ENCODE results near the gene MAP2K6. TPM values are rescaled to one million over a fixed set of nuclear protein-coding genes. Genes with fewer than 3 reads are reported as not detected.

Gene MAP2K6
- total RNA-seq, 1 experiment from 2014 or later = 12.3 TPM

DNA sequence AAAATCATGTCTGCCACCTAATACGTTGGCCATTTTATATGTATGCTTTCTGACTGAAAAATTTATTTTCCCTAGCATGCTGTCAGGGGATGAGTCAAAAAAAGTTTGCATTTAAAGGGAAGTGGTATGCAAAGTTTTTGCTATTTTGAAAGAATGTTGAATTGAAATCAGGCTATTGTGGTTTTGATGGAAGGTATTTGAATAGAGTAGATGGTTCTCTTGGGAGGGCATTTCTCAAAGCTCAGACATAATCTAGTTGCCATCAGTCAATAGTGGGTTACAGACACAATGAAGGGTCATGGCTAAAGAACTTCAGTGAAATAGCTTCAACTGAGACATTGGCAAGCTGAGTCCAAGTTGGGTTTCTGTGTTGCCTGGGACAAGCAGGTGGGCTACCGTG is 102.4 kb downstream of the MAP2K6 start:
- in situ Hi-C loops (cut with HindIII; ENCODE audit: low sequenced_read_pairs) = no loop called here
- DNase-seq (ENCODE audit: low spot score) = no peak

DNA sequence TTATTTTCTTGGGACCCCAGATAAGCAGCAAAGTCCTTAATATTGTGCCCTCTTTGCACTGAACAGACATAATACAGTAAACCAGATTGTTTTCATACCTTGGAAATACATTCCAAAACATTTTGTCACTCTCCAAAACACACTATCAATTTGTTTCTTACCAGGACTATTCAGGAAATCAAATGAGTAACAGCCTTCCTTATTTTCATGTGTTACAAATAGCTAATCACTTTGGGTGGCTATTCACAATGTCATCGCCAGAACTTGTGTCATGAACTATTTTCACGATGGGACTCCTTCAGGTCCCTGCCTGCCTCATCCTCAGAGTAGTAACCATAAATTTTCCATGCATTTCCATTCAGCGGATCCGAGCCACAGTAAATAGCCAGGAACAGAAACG is 104.5 kb downstream of the MAP2K6 start:
- in situ Hi-C loops (cut with HindIII; ENCODE audit: low sequenced_read_pairs) = no loop called here
- no peak for DNase-seq (ENCODE audit: low spot score)

DNA sequence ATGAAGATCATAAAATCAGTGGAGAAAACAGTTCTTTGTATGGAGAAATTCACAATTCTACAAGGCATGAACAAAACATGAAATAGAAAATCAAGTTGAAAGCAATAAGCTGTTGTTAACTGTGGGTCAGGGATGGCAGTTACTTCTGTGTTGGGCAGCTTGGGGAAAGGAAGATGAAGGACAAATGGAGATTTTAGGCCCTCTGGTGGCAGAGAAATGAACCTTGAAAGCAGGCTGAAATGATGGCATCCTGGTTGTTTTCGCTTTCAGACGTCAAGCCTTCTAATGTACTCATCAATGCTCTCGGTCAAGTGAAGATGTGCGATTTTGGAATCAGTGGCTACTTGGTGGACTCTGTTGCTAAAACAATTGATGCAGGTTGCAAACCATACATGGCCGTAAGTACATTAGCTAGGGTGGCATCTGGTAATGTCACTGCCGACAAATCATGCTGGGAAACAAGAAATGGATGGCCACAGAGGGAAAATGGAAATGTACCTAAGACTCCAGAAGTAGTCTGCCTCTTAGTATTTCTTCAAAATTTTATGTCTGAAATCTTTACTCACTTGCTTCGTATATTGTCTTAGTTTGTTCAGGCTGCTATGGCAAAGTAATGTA is 108.9 kb downstream of the MAP2K6 start:
- in situ Hi-C loops (cut with HindIII; ENCODE audit: low sequenced_read_pairs) = no loop called here
- DNase-seq (ENCODE audit: low spot score) = peak; percentile 73

DNA sequence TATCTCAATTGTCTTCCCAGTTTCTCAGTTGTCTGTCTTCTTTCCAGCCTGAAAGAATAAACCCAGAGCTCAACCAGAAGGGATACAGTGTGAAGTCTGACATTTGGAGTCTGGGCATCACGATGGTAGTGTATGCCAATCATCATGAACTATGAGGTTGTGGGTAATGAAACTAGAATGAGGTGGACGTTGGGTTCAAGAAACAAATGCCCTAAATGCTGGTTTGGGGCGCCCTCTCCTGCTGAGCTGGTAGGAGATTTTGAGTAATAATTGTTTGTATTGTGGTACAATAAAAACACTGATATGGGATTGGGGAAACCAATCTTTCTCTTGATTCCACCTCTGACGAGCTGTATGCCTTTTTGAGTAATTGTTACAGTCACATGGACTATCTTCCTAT is 110.4 kb downstream of the MAP2K6 start:
- in situ Hi-C loops (cut with HindIII; ENCODE audit: low sequenced_read_pairs) = no loop called here
- DNase-seq (ENCODE audit: low spot score) = no peak

- in situ Hi-C loops (cut with HindIII; ENCODE audit: low sequenced_read_pairs) = no loop called here
- peak; percentile 78 for DNase-seq (ENCODE audit: low spot score)
Measured at GRCh38 chr17:69525920-69526841, 111.7 kb downstream of the MAP2K6 start.

DNA sequence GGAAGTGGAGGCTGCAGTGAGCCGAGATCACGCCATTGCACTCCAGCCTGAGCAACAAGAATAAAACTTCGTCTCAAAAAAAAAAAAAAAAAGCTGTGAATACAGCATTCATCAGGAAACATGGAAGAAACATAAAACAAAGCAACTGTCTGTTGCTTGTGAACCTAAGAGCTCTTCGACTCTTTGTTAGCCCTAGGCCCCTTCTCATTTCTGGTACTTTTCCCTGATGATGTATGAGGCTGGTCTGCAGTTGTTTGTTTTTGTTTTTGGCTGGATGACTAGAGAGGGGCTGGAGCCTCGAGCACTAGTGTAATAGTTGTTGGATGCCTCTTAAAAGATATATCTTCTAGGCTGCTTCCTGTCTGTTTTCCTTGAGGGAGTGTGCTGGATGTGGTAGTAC is 113.5 kb downstream of the MAP2K6 start:
- in situ Hi-C loops (cut with HindIII; ENCODE audit: low sequenced_read_pairs) = no loop called here

GRCh38 chr17:69533481-69534234 is 119.2 kb downstream of the MAP2K6 start:
- no peak for DNase-seq (ENCODE audit: low spot score)
- in situ Hi-C loops (cut with HindIII; ENCODE audit: low sequenced_read_pairs) = no loop called here

More for the DNA sequence above, 113.5 kb downstream of the MAP2K6 start:
- no peak for DNase-seq (ENCODE audit: low spot score)

DNA sequence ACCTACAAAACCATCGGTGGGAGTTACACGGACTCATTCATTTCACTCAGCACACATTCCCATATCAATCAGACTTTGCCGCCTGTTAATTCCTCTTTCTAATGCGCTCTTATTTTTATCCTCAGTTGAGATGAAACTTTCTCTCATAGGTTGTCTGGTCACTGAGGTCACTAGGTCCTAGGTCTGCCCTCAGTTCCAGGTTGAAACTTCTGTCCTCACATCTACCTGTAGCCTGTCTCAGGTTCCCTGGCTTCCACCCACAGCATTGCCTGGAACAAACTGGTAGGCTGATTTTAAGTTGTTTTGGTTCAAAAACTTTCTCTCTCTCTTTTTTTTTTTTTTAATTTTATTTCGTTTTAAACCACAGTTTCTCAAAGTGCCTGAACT is 119.7 kb downstream of the MAP2K6 start:
- DNase-seq (ENCODE audit: low spot score) = no peak
- in situ Hi-C loops (cut with HindIII; ENCODE audit: low sequenced_read_pairs) = no loop called here

- DNase-seq (ENCODE audit: low spot score) = no peak
- in situ Hi-C loops (cut with HindIII; ENCODE audit: low sequenced_read_pairs) = no loop called here
Measured at GRCh38 chr17:69535016-69535570, 120.6 kb downstream of the MAP2K6 start.

- in situ Hi-C loops (cut with HindIII; ENCODE audit: low sequenced_read_pairs) = no loop called here
Measured at GRCh38 chr17:69538795-69539194, 124.3 kb downstream of the MAP2K6 start.

DNA sequence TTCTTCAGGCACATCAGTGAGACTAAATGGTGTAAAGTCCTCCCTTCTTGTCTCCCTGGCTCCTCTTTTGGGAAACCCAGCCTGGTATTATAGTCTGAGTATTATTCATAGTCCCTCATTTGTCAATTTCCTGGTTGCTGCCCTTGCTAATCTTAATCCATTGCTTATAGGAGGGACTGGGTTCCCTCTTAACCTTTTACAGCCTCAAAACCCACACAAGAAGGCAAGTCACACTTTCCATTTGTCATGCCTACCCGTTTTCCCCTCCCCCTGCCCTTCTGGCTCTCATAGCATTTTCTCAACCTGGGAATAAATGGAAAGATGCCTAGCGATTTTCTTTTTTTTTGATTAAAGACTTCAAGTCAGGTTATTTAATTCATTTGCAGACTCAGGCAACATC is 124.8 kb downstream of the MAP2K6 start:
- DNase-seq (ENCODE audit: low spot score) = no peak
- in situ Hi-C loops (cut with HindIII; ENCODE audit: low sequenced_read_pairs) = no loop called here

More at GRCh38 chr17:69538795-69539194, 124.3 kb downstream of the MAP2K6 start:
- DNase-seq (ENCODE audit: low spot score) = no peak

DNA sequence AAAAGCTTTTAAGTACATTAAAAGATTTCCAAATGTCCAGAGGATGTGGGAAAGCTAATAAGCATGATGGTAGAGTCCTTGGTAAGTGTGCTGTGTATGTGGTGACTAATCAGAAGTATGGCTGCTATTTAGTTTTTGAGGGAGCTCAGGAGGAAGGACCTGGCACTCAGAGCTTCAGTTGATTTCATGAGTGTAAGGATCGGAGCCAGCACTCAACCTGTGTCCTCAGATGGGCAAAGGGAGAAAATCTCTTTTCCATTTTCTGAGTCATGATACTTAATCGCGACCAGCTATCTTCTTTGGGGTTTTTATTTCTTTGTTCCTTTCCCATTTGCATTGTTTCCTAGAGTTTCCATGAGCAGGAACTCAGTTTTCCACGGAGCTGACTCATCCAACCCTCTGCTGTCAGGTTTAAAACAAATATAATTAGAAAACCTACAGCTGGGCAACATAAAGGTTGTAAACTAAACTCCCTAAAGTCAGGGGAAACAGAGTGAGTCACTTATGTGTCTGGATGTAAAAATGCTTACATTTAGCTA is 125.4 kb downstream of the MAP2K6 start:
- in situ Hi-C loops (cut with HindIII; ENCODE audit: low sequenced_read_pairs) = no loop called here
- DNase-seq (ENCODE audit: low spot score) = no peak

DNA sequence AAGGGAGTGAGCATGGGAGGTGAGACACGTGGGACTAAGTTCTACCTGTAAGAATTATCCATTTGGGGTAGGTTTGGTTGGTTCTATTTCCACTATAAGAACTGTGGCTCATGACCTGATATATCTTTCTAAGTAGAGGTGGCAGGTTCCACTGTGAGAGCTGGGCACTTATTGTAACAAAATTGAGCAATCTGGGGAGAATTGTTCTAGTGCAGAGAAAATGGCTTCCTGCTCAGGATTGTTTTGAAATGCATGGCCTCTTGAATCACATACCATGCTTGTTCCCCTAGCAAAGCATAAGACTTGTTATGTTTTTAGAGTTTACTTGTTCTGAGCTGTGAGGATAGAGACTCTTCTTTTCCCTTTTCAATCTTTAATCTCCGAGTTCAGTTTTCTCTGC is 125.9 kb downstream of the MAP2K6 start:
- in situ Hi-C loops (cut with HindIII; ENCODE audit: low sequenced_read_pairs) = no loop called here
- no peak for DNase-seq (ENCODE audit: low spot score)

GRCh38 chr17:69547230-69547629 is 132.7 kb downstream of the MAP2K6 start:
- in situ Hi-C loops (cut with HindIII; ENCODE audit: low sequenced_read_pairs) = no loop called here
- no peak for DNase-seq (ENCODE audit: low spot score)

GRCh38 chr17:69547947-69548346 is 133.4 kb downstream of the MAP2K6 start:
- no peak for DNase-seq (ENCODE audit: low spot score)
- in situ Hi-C loops (cut with HindIII; ENCODE audit: low sequenced_read_pairs) = no loop called here

- in situ Hi-C loops (cut with HindIII; ENCODE audit: low sequenced_read_pairs) = no loop called here
- no peak for DNase-seq (ENCODE audit: low spot score)
Measured at GRCh38 chr17:69551212-69552010, 136.9 kb downstream of the MAP2K6 start.

- in situ Hi-C loops (cut with HindIII; ENCODE audit: low sequenced_read_pairs) = no loop called here
- no peak for DNase-seq (ENCODE audit: low spot score)
Measured at GRCh38 chr17:69552986-69553667, 138.6 kb downstream of the MAP2K6 start.

GRCh38 chr17:69555056-69555455 is 140.6 kb downstream of the MAP2K6 start:
- no peak for DNase-seq (ENCODE audit: low spot score)
- in situ Hi-C loops (cut with HindIII; ENCODE audit: low sequenced_read_pairs) = no loop called here

All from G401 (cell line).